Ovary (tissue), 3 donors: ENCODE data around the gene MAML2.

Experiments
- EP300 ChIP-seq: sonication (generic); formaldehyde crosslinking; IDR thresholded peaks from one replicate; pipeline ENCODE4 v1.6.1; 2017; ENCODE audit warnings: antibody characterized with exemption
- POLR2A ChIP-seq: fragments of 450-650 bp; IDR thresholded peaks from one replicate; pipeline ENCODE4 v1.6.1; 2017; ENCODE audit warnings: antibody characterized with exemption, mild to moderate bottlenecking, moderate library complexity
- TF ChIP-seq, protein P1 (sequence below), 3 donors: fragments of 450-650 bp in 2 of 3; fragments of 200-600 bp in 1 of 3; IDR thresholded peaks; one replicate each; pipeline versions ENCODE4 v1.5.1 to v1.8.0; 2016 to 2022; ENCODE audit warnings: antibody characterized with exemption in 3 of 3, mild to moderate bottlenecking in 1 of 3
- donor health status: DM: no; HTN: no; CAD: no.

DNA sequence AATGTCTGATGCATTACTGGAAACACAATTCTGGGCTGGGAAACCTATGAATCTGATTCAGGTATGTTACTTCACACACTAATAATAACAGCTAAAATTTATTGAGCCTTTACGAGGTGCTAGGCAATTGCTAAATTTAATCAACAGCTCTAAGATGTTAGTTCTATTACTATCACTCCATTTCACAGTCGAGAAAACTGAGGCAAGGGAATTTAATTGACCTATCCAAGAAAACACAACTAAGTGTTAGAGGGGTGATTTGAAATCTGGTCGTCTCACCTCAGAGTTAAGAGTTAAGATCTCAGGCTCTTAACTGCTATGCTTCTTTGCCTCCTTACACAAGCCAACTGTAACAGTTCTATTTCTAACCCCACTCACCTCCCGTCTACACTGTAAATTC, 8.8 kb downstream of the MAML2 start:
- TF ChIP-seq, protein P1, sequence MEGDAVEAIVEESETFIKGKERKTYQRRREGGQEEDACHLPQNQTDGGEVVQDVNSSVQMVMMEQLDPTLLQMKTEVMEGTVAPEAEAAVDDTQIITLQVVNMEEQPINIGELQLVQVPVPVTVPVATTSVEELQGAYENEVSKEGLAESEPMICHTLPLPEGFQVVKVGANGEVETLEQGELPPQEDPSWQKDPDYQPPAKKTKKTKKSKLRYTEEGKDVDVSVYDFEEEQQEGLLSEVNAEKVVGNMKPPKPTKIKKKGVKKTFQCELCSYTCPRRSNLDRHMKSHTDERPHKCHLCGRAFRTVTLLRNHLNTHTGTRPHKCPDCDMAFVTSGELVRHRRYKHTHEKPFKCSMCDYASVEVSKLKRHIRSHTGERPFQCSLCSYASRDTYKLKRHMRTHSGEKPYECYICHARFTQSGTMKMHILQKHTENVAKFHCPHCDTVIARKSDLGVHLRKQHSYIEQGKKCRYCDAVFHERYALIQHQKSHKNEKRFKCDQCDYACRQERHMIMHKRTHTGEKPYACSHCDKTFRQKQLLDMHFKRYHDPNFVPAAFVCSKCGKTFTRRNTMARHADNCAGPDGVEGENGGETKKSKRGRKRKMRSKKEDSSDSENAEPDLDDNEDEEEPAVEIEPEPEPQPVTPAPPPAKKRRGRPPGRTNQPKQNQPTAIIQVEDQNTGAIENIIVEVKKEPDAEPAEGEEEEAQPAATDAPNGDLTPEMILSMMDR (IDR thresholded peaks at IDR 0.05) = no peak
- no peak for TF ChIP-seq POLR2A
- no peak for TF ChIP-seq EP300
